ENCODE data around the gene PAPSS1. TPM values are rescaled to one million over a fixed set of nuclear protein-coding genes. Genes with fewer than 3 reads are reported as not detected.
"Not testable (repeated sequence)": the region's sequence is repeated elsewhere in the genome, so short reads cannot be mapped to it uniquely, and the experiment has no call there.

The PAPSS1 gene
- total RNA-seq, 1 experiment from 2014 or later = 12.6 TPM

DNA sequence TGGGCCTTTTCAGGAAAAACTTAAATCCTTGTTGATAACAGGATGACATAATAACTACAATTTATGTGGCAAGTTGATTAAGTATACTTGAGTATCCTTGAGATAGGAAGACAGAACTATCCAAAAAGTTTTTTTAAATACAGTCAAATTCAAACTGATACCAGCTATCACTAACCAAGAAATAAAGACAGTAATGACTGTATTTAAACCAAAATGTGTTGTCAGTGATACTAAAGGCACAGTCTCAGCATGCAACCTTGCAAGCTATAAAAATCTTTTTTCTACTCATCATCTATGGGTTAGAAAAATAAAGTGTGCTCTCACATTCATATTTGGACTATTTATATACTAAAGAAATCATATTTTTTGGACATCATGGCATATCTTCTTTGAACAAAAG is 64.7 kb downstream of the PAPSS1 start:
- DNase-seq = no peak
- Histone ChIP-seq H3K9me3 (no peaks in the 10 kb centered on the region), H3K36me3 (no peaks in the 10 kb centered on the region), H3K4me3 (no peak overlapping the region), H3K27me3 (no peaks in the 10 kb centered on the region)

GRCh38 chr4:107654694-107655093 is 65.3 kb downstream of the PAPSS1 start:
- Histone ChIP-seq H3K4me3 (no peak overlapping the region), H3K36me3 (no peaks in the 10 kb centered on the region), H3K27me3 (no peaks in the 10 kb centered on the region), H3K9me3 (no peaks in the 10 kb centered on the region)
- DNase-seq = no peak

DNA sequence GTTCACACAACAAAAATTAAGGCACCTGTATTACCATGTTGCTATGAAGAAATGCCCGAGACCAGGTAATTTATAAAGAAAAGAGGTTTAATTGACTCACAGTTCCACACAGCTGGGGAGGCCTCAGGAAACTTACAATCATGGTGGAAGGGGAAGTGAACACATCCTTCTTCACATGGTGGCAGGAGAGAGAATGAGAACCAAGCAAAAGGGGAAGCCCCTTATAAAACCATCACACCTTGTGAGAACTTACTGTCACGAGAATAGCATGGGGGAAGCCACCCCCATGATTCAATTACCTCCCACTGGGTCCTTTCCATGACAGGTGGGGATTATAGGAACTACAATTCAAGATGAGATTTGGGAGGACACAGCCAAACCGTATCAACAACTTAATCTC is 68.6 kb downstream of the PAPSS1 start:
- H3K36me3 ChIP-seq, H3K4me3 ChIP-seq: not testable (repeated sequence)

DNA sequence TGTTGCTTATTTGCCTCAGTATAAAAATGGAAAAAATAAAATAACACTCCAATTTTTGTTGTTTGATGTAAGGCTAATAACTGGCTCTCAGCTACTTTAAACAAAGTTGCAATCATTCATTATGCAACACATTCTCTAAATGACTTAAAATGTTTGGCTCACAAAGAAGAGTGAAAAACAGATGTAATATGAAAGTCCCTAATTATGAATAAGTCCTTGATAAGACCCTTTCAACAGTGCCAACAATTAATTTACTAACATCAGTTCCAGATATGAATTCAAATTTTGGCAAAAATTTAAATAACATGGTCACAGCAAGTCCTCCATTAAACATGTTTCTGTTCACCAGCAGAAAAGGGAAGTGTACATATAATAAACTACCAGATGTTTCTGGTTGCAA is 69.8 kb downstream of the PAPSS1 start:
- Histone ChIP-seq H3K27me3 (no peaks in the 10 kb centered on the region), H3K4me3 (no peak overlapping the region), H3K36me3 (no peaks in the 10 kb centered on the region), H3K9me3 (no peaks in the 10 kb centered on the region)
- no peak for DNase-seq

More for the DNA sequence above, 68.6 kb downstream of the PAPSS1 start:
- DNase-seq, H3K9me3 ChIP-seq, H3K27me3 ChIP-seq: not testable (repeated sequence)

DNA sequence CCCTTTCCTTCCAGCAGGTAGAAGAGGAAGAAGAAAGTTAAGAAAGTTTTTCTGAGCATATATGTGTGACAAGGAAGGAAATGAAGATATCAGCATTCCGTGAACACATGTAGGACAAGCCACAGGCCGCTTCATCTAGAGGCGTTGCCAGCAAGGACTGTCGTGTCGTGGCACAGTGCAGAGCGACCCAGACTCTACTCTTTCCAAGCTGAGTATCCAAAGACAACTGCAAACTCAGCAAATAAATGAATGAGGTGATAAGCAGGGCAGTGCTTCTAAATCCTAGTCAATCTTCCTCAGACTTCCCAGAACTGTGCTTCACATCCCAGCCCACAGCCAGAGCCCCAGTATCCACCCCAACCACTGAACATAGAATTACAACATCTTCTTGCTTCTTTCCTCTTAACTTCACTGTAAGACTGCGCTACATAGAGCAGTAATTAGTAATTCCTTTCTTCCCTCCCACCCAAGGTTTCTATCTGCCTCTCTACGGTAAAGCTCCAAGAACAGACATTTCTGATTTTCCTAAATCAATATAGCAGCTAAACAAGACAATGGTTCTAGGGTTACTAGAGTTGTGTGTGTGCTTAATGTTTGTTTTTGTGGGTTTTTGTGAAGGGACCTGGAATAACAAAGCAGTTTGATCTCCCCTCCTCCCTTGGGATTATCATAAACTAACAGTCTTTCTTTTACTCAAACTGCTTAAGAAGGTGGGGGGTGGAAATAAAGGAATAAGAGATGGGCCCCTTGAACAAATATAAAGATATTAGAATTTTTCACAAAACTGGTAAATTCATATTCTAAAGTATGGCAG is 71.6 kb downstream of the PAPSS1 start:
- Histone ChIP-seq H3K36me3 (no peaks in the 10 kb centered on the region), H3K9me3 (no peaks in the 10 kb centered on the region), H3K27me3 (no peaks in the 10 kb centered on the region), H3K4me3 (no peak overlapping the region)
- DNase-seq = no peak

DNA sequence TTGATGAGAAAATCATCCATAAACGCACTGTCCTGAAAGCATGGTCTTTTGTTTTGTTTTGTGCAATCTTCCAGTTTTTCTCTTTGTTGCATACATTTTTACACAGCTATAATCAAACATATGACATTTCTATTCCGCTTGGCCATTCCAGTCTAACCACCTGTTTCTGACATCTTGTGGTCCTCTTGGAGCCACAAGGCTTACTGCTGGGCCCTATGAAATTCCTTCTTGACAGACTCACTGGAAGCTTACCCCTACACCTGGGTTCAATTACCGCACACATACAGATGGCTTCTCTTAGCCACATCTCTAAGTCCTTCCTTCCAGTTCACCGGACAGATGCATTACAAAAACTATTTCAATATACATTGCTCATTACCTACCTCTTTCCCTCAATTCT is 72.4 kb downstream of the PAPSS1 start:
- no peaks in the 10 kb centered on the region for H3K9me3 ChIP-seq
- no peaks in the 10 kb centered on the region for H3K36me3 ChIP-seq
- no peak for DNase-seq
- H3K4me3 ChIP-seq = no peak overlapping the region
- H3K27me3 ChIP-seq = no peaks in the 10 kb centered on the region

- Histone ChIP-seq H3K9me3 (no peaks in the 10 kb centered on the region), H3K4me3 (no peak overlapping the region), H3K36me3 (no peaks in the 10 kb centered on the region), H3K27me3 (no peaks in the 10 kb centered on the region)
- DNase-seq = no peak
Measured at GRCh38 chr4:107645604-107646003, 74.4 kb downstream of the PAPSS1 start.

GRCh38 chr4:107643021-107643420 is 77.0 kb downstream of the PAPSS1 start:
- no peaks in the 10 kb centered on the region for H3K36me3 ChIP-seq
- no peak for DNase-seq

GRCh38 chr4:107640878-107641277 is 79.2 kb downstream of the PAPSS1 start:
- Histone ChIP-seq H3K9me3 (no peaks in the 10 kb centered on the region), H3K27me3 (no peaks in the 10 kb centered on the region), H3K36me3 (no peaks in the 10 kb centered on the region), H3K4me3 (no peak overlapping the region)
- no peak for DNase-seq

More at GRCh38 chr4:107643021-107643420, 77.0 kb downstream of the PAPSS1 start:
- no peak overlapping the region for H3K4me3 ChIP-seq
- no peaks in the 10 kb centered on the region for H3K9me3 ChIP-seq
- no peaks in the 10 kb centered on the region for H3K27me3 ChIP-seq

DNA sequence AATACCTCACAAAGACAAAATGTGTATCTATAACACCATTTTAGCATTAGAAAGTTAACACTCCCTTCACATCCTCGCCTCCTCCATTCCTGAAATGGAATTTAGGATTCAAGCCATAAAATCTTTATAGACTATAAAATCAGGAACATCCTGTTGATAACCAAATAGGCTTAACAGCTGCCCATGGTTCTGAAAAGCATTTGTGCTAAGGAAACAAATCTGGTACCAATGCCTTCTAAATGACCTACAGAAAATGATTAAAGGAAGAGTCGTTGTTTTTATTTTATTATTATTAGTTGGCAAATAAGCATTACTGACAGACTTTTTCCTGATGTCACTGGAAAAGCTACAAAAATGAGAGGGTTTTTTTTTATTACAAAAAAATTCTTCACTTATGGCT is 79.8 kb downstream of the PAPSS1 start:
- no peaks in the 10 kb centered on the region for H3K36me3 ChIP-seq
- no peaks in the 10 kb centered on the region for H3K9me3 ChIP-seq
- no peak for DNase-seq
- H3K4me3 ChIP-seq = no peak overlapping the region
- no peaks in the 10 kb centered on the region for H3K27me3 ChIP-seq

- Histone ChIP-seq H3K4me3 (no peak overlapping the region), H3K36me3 (no peaks in the 10 kb centered on the region), H3K9me3 (no peaks in the 10 kb centered on the region), H3K27me3 (no peaks in the 10 kb centered on the region)
- DNase-seq = no peak
Measured at GRCh38 chr4:107635735-107636134, 84.3 kb downstream of the PAPSS1 start.

GRCh38 chr4:107631560-107631959 is 88.5 kb downstream of the PAPSS1 start:
- no peaks in the 10 kb centered on the region for H3K36me3 ChIP-seq
- no peaks in the 10 kb centered on the region for H3K27me3 ChIP-seq
- no peak overlapping the region for H3K4me3 ChIP-seq
- H3K9me3 ChIP-seq = no peaks in the 10 kb centered on the region
- DNase-seq = peak; percentile 47

DNA sequence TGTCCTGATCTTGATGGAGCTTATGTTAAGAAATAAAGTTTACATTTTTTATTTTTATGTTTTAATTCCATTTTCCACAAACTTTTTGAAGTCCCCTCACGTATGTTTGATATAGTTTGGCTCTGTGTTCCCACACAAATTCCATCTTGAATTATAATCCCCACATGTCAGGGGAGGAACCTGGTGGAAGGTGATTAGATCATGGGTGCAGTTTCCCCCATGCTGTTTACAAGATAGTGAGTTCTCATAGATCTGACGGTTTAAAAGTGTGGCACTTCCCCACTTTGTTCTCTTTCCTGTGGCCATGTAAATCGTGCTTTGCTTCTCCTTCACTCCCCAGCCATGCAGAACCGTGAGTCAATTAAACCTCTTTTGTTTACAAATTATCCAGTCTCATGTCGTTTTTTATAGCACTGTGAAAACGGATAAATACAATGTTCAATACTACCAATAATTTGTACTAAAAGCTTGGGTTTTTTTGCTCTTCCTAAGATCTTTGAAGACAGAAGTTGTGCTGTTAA is 89.8 kb downstream of the PAPSS1 start:
- Histone ChIP-seq H3K27me3 (no peaks in the 10 kb centered on the region), H3K4me3 (no peak overlapping the region), H3K36me3 (no peaks in the 10 kb centered on the region), H3K9me3 (no peaks in the 10 kb centered on the region)
- DNase-seq = no peak

GRCh38 chr4:107629318-107629717 is 90.7 kb downstream of the PAPSS1 start:
- Histone ChIP-seq H3K4me3 (no peak overlapping the region), H3K9me3 (no peaks in the 10 kb centered on the region), H3K27me3 (no peaks in the 10 kb centered on the region), H3K36me3 (no peaks in the 10 kb centered on the region)
- DNase-seq = no peak

- no peaks in the 10 kb centered on the region for H3K36me3 ChIP-seq
- no peak overlapping the region for H3K4me3 ChIP-seq
- H3K9me3 ChIP-seq = no peaks in the 10 kb centered on the region
- no peaks in the 10 kb centered on the region for H3K27me3 ChIP-seq
- DNase-seq = no peak
Measured at GRCh38 chr4:107625391-107625902, 94.6 kb downstream of the PAPSS1 start.

DNA sequence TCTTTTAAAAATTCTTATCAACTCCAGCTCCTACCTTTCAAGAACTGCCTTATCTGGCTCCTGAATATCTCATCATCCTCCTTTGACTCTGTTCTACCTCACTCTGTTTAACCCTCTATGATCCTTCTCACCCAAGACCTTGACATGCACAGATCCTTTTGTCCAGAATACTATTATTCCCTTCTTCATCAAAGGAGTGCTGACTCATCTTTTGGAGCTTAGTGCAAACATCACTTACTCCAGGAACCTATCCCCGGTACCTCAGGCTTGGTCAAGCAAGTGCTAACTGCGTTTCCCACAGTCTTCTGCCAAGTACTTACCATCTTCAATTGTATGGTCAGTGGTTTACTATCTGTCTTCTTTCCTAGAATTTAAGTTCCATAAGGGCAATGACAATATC is 96.0 kb downstream of the PAPSS1 start:
- H3K4me3 ChIP-seq = no peak overlapping the region
- H3K36me3 ChIP-seq = no peaks in the 10 kb centered on the region
- no peaks in the 10 kb centered on the region for H3K27me3 ChIP-seq
- no peaks in the 10 kb centered on the region for H3K9me3 ChIP-seq
- DNase-seq = no peak

GRCh38 chr4:107622006-107622405 is 98.0 kb downstream of the PAPSS1 start:
- Histone ChIP-seq H3K27me3 (no peaks in the 10 kb centered on the region), H3K4me3 (no peak overlapping the region), H3K9me3 (no peaks in the 10 kb centered on the region), H3K36me3 (no peaks in the 10 kb centered on the region)
- DNase-seq = no peak

- Histone ChIP-seq H3K9me3 (no peaks in the 10 kb centered on the region), H3K4me3 (no peak overlapping the region), H3K27me3 (no peaks in the 10 kb centered on the region), H3K36me3 (no peaks in the 10 kb centered on the region)
- DNase-seq = no peak
Measured at GRCh38 chr4:107619731-107620130, 100.3 kb downstream of the PAPSS1 start.
